Measurements from ENCODE around the gene VAV2.

The VAV2 gene

GRCh38 chr9:133784731-133785561, 207.2 kb downstream of the VAV2 start:
- Histone ChIP-seq H3K36me3 (peaks cover 0 to 16% (median 0%) of the 10 kb centered on the region in 11 experiments; a peak in 10 of 22 replicates), H3K4me3 (no peak overlapping the region)

GRCh38 chr9:133783331-133783731, 208.8 kb downstream of the VAV2 start:
- Histone ChIP-seq H3K9me3 (replicated peaks in 1 of 11) (no peaks in the 10 kb centered on the region), H3K4me2 (peak overlapping the region in 9 of 11 experiments; percentile 1 to 53 (median 21); a peak in 11 of 22 replicates), H3K36me3 (peaks cover 0 to 29% (median 4%) of the 10 kb centered on the region in 11 experiments; a peak in 11 of 22 replicates), H3K9ac (no peak overlapping the region; a peak in 2 of 22 replicates), H3K27me3 (no peaks in the 10 kb centered on the region), H3K4me1 (peaks cover 35 to 75% (median 61%) of the 10 kb centered on the region in 10 experiments), H4K20me1 (peaks cover 0 to 33% (median 14%) of the 10 kb centered on the region in 11 experiments; a peak in 15 of 22 replicates), H3K27ac (no peak overlapping the region), H3K4me3 (no peak overlapping the region)
- no peak for TF ChIP-seq Cebpa-rat (IDR thresholded peaks at IDR 0.05)

More at GRCh38 chr9:133784731-133785561, 207.2 kb downstream of the VAV2 start:
- no peak for TF ChIP-seq Cebpa-rat (IDR thresholded peaks at IDR 0.05)
- Histone ChIP-seq H3K27me3 (no peaks in the 10 kb centered on the region), H3K9me3 (replicated peaks in 1 of 11) (no peaks in the 10 kb centered on the region), H3K4me2 (peak overlapping the region; percentile 79 to 99 (median 94); a peak in 21 of 22 replicates), H3K4me1 (peaks cover 51 to 91% (median 77%) of the 10 kb centered on the region in 10 experiments), H4K20me1 (peaks cover 0 to 46% (median 25%) of the 10 kb centered on the region in 11 experiments; a peak in 16 of 22 replicates), H3K27ac (no peak overlapping the region; a peak in 1 of 22 replicates), H3K9ac (no peak overlapping the region)

- Histone ChIP-seq H3K4me2 (peak overlapping the region in 8 of 11 experiments; percentile 1 to 53 (median 22); a peak in 6 of 22 replicates), H3K36me3 (peaks cover 0 to 38% (median 7%) of the 10 kb centered on the region in 11 experiments; a peak in 11 of 22 replicates), H3K4me1 (peaks cover 28 to 72% (median 58%) of the 10 kb centered on the region in 10 experiments), H3K9me3 (replicated peaks in 1 of 11) (no peaks in the 10 kb centered on the region), H4K20me1 (peaks cover 0 to 34% (median 12%) of the 10 kb centered on the region in 11 experiments; a peak in 13 of 22 replicates), H3K27ac (no peak overlapping the region), H3K4me3 (no peak overlapping the region), H3K9ac (no peak overlapping the region; a peak in 1 of 22 replicates), H3K27me3 (no peaks in the 10 kb centered on the region)
- no peak for TF ChIP-seq Cebpa-rat (IDR thresholded peaks at IDR 0.05)
Observed at GRCh38 chr9:133782157-133783130, 209.7 kb downstream of the VAV2 start.

GRCh38 chr9:133781828-133782135, 210.3 kb downstream of the VAV2 start:
- H3K4me1 ChIP-seq = peaks cover 25 to 72% (median 58%) of the 10 kb centered on the region in 10 experiments
- H3K4me2 ChIP-seq = no peak overlapping the region
- peaks cover 0 to 39% (median 7%) of the 10 kb centered on the region in 11 experiments; a peak in 11 of 22 replicates for H3K36me3 ChIP-seq
- H4K20me1 ChIP-seq = peaks cover 0 to 35% (median 12%) of the 10 kb centered on the region in 11 experiments; a peak in 13 of 22 replicates
- no peak overlapping the region for H3K27ac ChIP-seq
- H3K9me3 ChIP-seq (replicated peaks in 1 of 11) = no peaks in the 10 kb centered on the region
- H3K27me3 ChIP-seq = no peaks in the 10 kb centered on the region
- no peak overlapping the region for H3K4me3 ChIP-seq
- peak overlapping the region in 1 of 11 experiments; percentile 5; a peak in 1 of 22 replicates for H3K9ac ChIP-seq
- no peak for TF ChIP-seq Cebpa-rat (IDR thresholded peaks at IDR 0.05)

- Histone ChIP-seq H3K27ac (no peak overlapping the region), H3K27me3 (no peaks in the 10 kb centered on the region), H3K4me1 (peaks cover 19 to 70% (median 58%) of the 10 kb centered on the region in 10 experiments), H3K4me3 (no peak overlapping the region), H3K4me2 (no peak overlapping the region), H4K20me1 (peaks cover 0 to 35% (median 12%) of the 10 kb centered on the region in 11 experiments; a peak in 13 of 22 replicates), H3K9me3 (replicated peaks in 1 of 11) (no peaks in the 10 kb centered on the region), H3K36me3 (peaks cover under 1 to 44% (median 12%) of the 10 kb centered on the region in 11 experiments; a peak in 16 of 22 replicates), H3K9ac (peak overlapping the region in 2 of 11 experiments; percentile 5 to 37; a peak in 2 of 22 replicates)
- TF ChIP-seq Cebpa-rat (IDR thresholded peaks at IDR 0.05) = no peak
Observed at GRCh38 chr9:133780962-133781827, 210.9 kb downstream of the VAV2 start.

GRCh38 chr9:133780404-133780945, 211.6 kb downstream of the VAV2 start:
- Histone ChIP-seq H3K4me3 (no peak overlapping the region), H3K4me2 (no peak overlapping the region), H3K4me1 (peaks cover 12 to 67% (median 52%) of the 10 kb centered on the region in 10 experiments), H3K9ac (peak overlapping the region in 1 of 11 experiments; percentile 37; a peak in 1 of 22 replicates), H3K27ac (no peak overlapping the region), H3K27me3 (no peaks in the 10 kb centered on the region), H4K20me1 (peaks cover 0 to 29% (median 7%) of the 10 kb centered on the region in 11 experiments; a peak in 10 of 22 replicates), H3K9me3 (replicated peaks in 1 of 11) (no peaks in the 10 kb centered on the region), H3K36me3 (peaks cover 8 to 51% (median 19%) of the 10 kb centered on the region in 11 experiments)
- TF ChIP-seq Cebpa-rat (IDR thresholded peaks at IDR 0.05) = no peak

GRCh38 chr9:133779516-133780403, 212.4 kb downstream of the VAV2 start:
- Histone ChIP-seq H3K9me3 (replicated peaks in 1 of 11) (peaks cover 2 to 6% (median 4%) of the 10 kb centered on the region in 11 experiments; a peak in 21 of 22 replicates), H3K4me3 (no peak overlapping the region), H3K9ac (no peak overlapping the region; a peak in 2 of 22 replicates), H3K4me1 (peaks cover 5 to 61% (median 45%) of the 10 kb centered on the region in 10 experiments; a peak in 17 of 20 replicates), H3K36me3 (peaks cover 15 to 53% (median 25%) of the 10 kb centered on the region in 11 experiments), H3K4me2 (no peak overlapping the region), H3K27me3 (no peaks in the 10 kb centered on the region), H3K27ac (no peak overlapping the region), H4K20me1 (peaks cover 0 to 23% (median 6%) of the 10 kb centered on the region in 11 experiments; a peak in 9 of 22 replicates)
- TF ChIP-seq Cebpa-rat (IDR thresholded peaks at IDR 0.05) = no peak
